MCF 10A (cell line): Measurements from ENCODE around the gene TPD52L1. TPM values are rescaled to one million over a fixed set of nuclear protein-coding genes. Genes with fewer than 3 reads are reported as not detected.

Experiments
- BruUV-seq: library from RNA; stranded (reverse); fragments of 400-500 nt; replicated peaks from 2 replicates; lab custom pipeline; 2021; lab: Mats Ljungman, UMichigan
- CTCF ChIA-PET: fragments of 300-600 bp; sonication (Branson Sonifier 250); formaldehyde crosslinking; extraction: SDS; loops from one replicate; lab custom pipeline; 2021; ENCODE audit warnings: antibody characterized with exemption, inconsistent platforms; lab: Yijun Ruan, JAX
- POLR2A ChIA-PET: fragments of 300-600, 350-650 bp; sonication (Branson Sonifier 250); formaldehyde crosslinking; extraction: SDS; loops from one replicate; lab custom pipeline; 2020; ENCODE audit warnings: antibody characterized with exemption, inconsistent platforms; lab: Yijun Ruan, JAX
- DNase-seq: peaks from one replicate; pipeline ENCODE4 v3.0.0-alpha.2; 2018; ENCODE audit not compliant: unreplicated experiment
- H3K27ac Mint-ChIP-seq: one replicate; pipeline ENCODE4 v1.8.0; 2022; ENCODE audit warnings: mild to moderate bottlenecking, low read depth, mixed read lengths; ENCODE audit not compliant: unreplicated experiment
- H3K27me3 Mint-ChIP-seq: one replicate; pipeline ENCODE4 v1.8.0; 2022; ENCODE audit warnings: mixed read lengths; ENCODE audit not compliant: insufficient read depth, unreplicated experiment
- H3K36me3 Mint-ChIP-seq: one replicate; pipeline ENCODE4 v1.8.0; 2022; ENCODE audit warnings: mild to moderate bottlenecking, moderate library complexity, mixed read lengths; ENCODE audit not compliant: insufficient read depth, unreplicated experiment
- H3K4me1 Mint-ChIP-seq: one replicate; pipeline ENCODE4 v1.8.0; 2022; ENCODE audit warnings: mixed read lengths; ENCODE audit not compliant: insufficient read depth, unreplicated experiment
- H3K4me3 Mint-ChIP-seq: one replicate; pipeline ENCODE4 v1.8.0; 2022; ENCODE audit warnings: mild to moderate bottlenecking, moderate library complexity, mixed read lengths; ENCODE audit not compliant: unreplicated experiment
- H3K9me3 Mint-ChIP-seq: one replicate; pipeline ENCODE4 v1.8.0; 2022; ENCODE audit warnings: mixed read lengths; ENCODE audit not compliant: unreplicated experiment
- CTCF ChIP-seq: fragments of 200-600 bp; IDR thresholded peaks from one replicate; pipeline ENCODE4 v1.8.0; 2022; ENCODE audit warnings: antibody characterized with exemption, mild to moderate bottlenecking; ENCODE audit not compliant: unreplicated experiment
- intact Hi-C: fragments of 100-400 bp; cut with micrococcal nuclease; formaldehyde crosslinking; loops from 2 replicates; pipeline ENCODE4 v1.14.1; 2022
- total RNA-seq: library from RNA; stranded (reverse); gene quantifications from 2 replicates; pipeline ENCODE4 v1.2.3, GENCODE V29; 2022

TPD52L1 gene
- total RNA-seq, 1 experiment from 2014 or later = 69.5 TPM

GRCh38 chr6:125173341-125174095, 19.9 kb downstream of the TPD52L1 start:
- peak; percentile 48 for DNase-seq
- POLR2A ChIA-PET = interaction anchor here (0.6 to 1.8 kb wide), 4 partner anchors 10 to 25 kb away, joined by 3 to 6 read pairs (median 4); no protein-coding TSS in a partner anchor
- no peaks in the 10 kb centered on the region for H3K27me3 Mint-ChIP-seq
- peaks cover 23% of the 10 kb centered on the region for H3K4me1 Mint-ChIP-seq
- H3K4me3 Mint-ChIP-seq = no peak overlapping the region
- no peaks in the 10 kb centered on the region for H3K36me3 Mint-ChIP-seq
- intact Hi-C loops = no loop called here
- peak overlapping the region; percentile 57 for H3K27ac Mint-ChIP-seq
- CTCF ChIA-PET = interaction anchor here (0.7 to 1.2 kb wide), 4 partner anchors 11 to 614 kb away, joined by 3 to 7 read pairs (median 4); no protein-coding TSS in a partner anchor
- BruUV-seq = no TSS peak
- TF ChIP-seq CTCF = no peak
- H3K9me3 Mint-ChIP-seq = no peaks in the 10 kb centered on the region

- ChIA-PET CTCF (interaction anchor here (0.6 to 1.3 kb wide), 4 partner anchors 18 to 139 kb away, joined by 3 to 7 read pairs (median 4); partner anchors contain the start of gene TPD52L1), POLR2A (interaction anchor here (0.9 to 2.0 kb wide), 3 partner anchors 12 to 18 kb away, joined by 4 to 7 read pairs (median 6); no protein-coding TSS in a partner anchor)
- no peak for DNase-seq
- H3K4me3 Mint-ChIP-seq = no peak overlapping the region
- intact Hi-C loops = no loop called here
- no TSS peak for BruUV-seq
- no peaks in the 10 kb centered on the region for H3K9me3 Mint-ChIP-seq
- H3K27ac Mint-ChIP-seq = no peak overlapping the region
- no peaks in the 10 kb centered on the region for H3K27me3 Mint-ChIP-seq
- H3K36me3 Mint-ChIP-seq = no peaks in the 10 kb centered on the region
- TF ChIP-seq CTCF = no peak
- peaks cover 13% of the 10 kb centered on the region for H3K4me1 Mint-ChIP-seq
Observed at GRCh38 chr6:125174626-125175025, 21.1 kb downstream of the TPD52L1 start.

GRCh38 chr6:125175466-125176048, 22.0 kb downstream of the TPD52L1 start:
- CTCF ChIA-PET = interaction anchor here (1.0 to 2.9 kb wide), 3 partner anchors 14 to 138 kb away, joined by 3 to 25 read pairs (median 5); no protein-coding TSS in a partner anchor
- no peaks in the 10 kb centered on the region for H3K36me3 Mint-ChIP-seq

More at GRCh38 chr6:125175466-125176048, 22.0 kb downstream of the TPD52L1 start:
- H3K9me3 Mint-ChIP-seq = no peaks in the 10 kb centered on the region
- TF ChIP-seq CTCF = no peak
- peaks cover 3% of the 10 kb centered on the region for H3K4me1 Mint-ChIP-seq
- H3K27ac Mint-ChIP-seq = no peak overlapping the region
- no peaks in the 10 kb centered on the region for H3K27me3 Mint-ChIP-seq
- no peak overlapping the region for H3K4me3 Mint-ChIP-seq
- no peak for DNase-seq
- POLR2A ChIA-PET = interaction anchor here (0.7 to 2.0 kb wide), 3 partner anchors 13 to 16 kb away, joined by 3 to 7 read pairs (median 6); no protein-coding TSS in a partner anchor
- intact Hi-C loops = no loop called here
- BruUV-seq = no TSS peak
